Central memory CD4-positive, alpha-beta T cell (primary cell): ENCODE results near the gene CHRFAM7A.
A peak's percentile ranks its signal among the peaks of the same experiment; 100 is the strongest.
"Not testable (repeated sequence)": the region's sequence is repeated elsewhere in the genome, so short reads cannot be mapped to it uniquely, and the experiment has no call there.

Source experiments
- DNase-seq: peaks from one replicate; pipeline ENCODE4 v3.0.0; 2022
- total RNA-seq, 3 experiments: gene quantifications; one replicate each; lab custom pipeline; 2026; lab: John Stamatoyannopoulos, UW

CHRFAM7A gene
- 0 reads per million in 3 experiments for total RNA-seq

DNA sequence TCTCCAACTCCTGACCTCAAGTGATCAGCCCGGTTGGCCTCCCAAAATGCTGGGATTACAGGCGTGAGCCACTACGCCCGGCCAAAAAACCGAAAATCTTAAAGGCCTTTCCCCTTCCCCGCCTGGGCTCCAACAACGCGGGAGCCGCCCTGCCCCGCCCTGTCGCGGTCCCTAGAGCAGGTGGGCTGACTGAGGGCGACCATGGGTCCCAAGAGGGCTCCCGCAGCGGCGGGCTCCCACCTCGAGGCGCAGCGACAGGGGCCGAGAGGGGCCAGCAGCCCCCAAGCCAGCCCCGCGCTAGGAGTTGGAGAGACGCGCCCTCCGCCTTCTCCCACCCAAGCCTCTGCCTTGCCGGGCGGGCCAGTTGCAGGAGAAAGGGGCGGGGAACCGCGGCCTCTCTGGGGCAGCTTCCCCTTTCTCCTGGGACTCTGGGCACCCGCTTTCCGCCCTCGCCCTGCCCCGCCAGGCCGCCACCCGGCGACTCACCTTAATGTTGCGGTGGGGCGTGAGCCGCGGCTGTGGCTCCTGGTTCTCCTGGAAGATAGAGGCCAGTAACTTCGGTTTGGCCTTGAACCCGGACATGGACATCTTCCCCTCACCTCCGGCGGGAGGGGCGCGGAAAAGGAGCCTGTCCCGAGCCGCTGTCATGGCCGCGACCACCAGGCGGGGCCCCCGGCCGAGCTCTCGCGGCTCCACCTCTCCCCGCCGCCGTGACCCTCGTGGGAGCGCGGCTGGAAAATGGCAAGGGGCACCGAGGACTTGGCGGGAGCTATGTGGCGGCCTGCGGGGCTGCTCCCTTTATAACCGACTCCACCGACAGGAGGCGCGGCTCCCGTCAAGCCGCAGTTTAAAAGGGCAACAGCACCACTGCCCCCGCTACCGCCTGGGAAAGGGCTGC is at the start of gene CHRFAM7A:
CHRFAM7A (minus strand) TSS at position 775 of the 898 bp plus-strand sequence. CDS start 10,189 bp downstream, outside the sequence.
- not testable (repeated sequence) for DNase-seq

DNA sequence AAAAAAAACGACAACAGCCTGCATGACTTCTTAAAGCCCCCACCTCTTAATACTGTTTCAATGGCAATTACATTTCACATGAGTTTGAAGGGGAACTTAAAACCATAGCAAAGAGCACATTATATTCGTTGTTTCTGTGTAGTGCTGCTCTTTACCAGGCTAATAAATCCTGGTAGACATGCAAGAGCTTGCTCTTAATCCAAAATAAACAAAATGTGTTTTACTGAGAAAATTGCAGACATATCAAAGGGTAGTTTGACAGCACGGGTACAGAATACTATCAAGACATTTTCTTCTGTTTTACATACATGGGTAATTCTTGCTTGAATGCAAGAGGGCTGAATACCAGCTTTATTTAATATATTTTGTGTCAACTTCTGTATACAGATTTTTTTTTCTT is 45.0 kb upstream of the CHRFAM7A start:
- not testable (repeated sequence) for DNase-seq

DNA sequence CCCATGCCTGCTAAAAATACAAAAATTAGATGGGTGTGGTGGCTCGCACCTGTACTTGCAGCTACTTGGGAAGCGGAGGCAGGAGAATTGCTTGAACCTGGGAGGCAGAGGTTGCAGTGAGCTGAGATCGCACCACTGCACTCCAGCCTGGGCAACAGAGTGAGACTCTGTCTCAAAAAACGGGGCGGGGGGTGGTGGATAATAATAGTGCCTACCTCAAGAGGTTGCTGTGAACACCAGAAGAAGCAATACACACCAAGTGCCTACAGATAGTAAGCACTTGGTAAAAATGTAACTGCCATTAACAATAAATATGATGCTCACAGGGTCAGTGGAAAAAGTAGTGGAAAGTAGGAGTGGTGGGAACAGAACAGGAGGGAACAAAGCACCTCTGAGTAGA is 42.5 kb upstream of the CHRFAM7A start:
- not testable (repeated sequence) for DNase-seq

DNA sequence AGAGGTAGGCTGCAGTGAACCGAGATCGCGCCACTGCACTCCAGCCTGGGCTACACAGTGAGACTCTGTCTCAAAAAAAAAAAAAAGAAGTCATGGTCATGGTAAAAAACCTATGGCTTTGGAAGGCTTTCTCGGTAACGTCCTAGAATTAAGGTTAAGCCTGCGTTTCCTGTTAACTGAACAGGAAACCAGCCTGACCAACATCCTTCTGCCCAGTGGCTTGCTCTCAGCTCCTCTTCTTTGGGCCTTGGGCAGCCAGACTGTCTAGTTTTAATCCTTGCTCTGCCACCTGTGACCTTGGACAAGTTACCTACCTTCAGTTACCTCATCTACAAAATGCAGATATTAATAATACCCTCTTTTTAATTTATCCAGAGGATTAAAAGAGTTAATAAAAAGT is 27.4 kb upstream of the CHRFAM7A start:
- not testable (repeated sequence) for DNase-seq

DNA sequence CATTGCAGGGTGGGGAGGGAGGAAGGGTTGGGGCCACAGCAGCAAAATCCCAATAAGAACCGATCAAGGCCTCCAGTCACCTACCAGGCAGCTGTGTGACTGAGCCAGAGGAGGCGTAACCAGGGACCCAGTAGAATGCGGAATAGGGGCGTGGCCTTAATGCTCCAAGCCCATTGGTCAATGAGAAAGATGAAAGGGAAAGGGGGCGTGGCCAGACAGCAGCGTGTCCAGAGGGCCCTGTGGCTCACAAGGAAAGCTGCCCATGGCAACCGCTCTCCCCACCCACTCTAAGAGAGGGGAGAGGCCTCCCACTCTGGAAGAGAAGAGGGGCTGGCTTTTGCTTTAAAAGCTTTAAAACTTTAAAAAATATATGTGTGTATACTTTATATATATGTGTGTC is 20.8 kb upstream of the CHRFAM7A start, which contains the start of gene GOLGA8R:
GOLGA8R (minus strand) TSS at position 101 of the 400 bp plus-strand sequence; CDS start at position 3, 98 bp downstream.
- DNase-seq, result not testable (repeated sequence)

DNA sequence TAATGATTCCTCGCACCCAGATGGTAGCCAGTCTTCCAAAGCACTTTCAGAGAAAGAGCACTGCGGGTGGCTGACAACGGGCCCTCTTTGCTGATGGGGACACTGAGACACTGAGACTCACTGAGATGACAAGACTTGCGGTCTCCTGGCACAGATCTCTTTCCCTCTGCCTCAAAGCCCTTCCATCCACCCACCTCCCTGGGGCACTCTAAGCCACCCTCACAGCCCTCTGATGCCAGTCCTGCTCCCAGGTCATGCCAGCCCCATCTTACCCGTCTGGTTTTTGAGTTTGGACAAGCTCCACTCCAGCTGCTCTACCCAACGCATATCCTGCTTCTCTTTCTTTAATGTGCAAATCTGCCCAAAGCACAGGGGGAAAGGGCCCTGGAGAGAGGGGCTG is 14.3 kb upstream of the CHRFAM7A start:
- DNase-seq, result not testable (repeated sequence)

DNA sequence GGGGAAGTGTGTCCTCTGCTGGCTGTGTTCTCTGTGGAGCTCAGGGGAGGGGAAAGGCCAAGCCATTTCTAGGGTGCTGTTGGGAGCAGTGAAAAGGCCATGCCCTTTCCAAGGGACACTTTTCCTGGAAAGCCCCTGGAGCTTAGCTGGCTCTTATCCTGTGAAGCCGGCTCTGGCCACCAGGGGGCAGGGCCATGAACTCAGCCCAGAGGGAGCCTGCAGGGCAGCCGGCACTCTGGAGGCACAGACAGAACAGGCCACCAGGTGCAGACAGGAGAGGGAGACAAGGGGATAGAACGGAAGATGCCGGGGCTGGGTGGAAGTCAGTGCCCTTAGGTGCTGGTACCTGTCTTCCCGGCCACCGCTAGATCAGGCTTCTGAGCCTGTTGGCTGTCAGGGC is 5.6 kb upstream of the CHRFAM7A start:
- peak; percentile 31 for DNase-seq

DNA sequence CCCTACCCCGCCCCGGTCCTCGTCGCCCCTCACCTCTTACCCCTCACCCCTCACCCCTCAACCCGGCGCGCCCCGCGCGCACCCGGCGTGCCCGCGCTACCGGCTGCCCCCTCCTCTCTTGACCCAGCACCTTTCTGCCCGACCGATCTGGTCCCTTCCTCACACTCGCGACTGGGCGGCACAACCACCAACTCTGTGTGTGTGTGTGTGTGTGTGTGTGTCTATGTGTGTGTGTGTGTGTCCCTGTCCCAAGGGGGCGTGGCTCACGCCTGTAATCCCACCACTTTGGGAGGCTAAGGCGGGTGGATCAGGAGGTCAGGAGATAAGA is 288 bp upstream of the CHRFAM7A start:
- DNase-seq, result not testable (repeated sequence)

DNA sequence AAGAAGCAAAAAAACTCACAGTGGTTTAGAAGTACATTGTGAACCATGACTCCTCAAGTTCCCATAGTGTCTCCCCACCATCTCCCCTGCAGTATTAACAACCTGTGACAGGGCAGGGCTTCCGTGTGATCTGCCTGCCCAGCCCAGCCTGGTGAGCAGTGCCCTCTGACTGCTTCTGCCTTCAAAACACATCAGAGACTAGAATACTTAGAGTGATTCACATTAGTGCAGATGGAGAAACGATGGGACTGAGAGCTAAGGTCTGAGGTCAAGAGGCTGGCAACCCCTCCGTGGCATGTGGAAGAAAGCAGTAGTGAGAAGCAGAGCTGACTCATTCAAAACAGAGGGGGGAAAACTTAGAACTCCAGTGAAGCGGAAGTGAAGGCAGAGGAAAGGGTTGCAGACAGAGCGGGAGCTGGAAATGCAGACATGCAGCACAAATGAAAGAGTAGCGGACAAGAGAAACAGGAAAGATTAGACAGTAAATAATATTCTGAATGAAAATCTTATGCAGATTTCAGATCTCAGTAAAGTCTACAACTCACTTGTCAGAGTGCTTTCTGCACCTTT is 6.9 kb downstream of the CHRFAM7A start:
- DNase-seq, result not testable (repeated sequence)

DNA sequence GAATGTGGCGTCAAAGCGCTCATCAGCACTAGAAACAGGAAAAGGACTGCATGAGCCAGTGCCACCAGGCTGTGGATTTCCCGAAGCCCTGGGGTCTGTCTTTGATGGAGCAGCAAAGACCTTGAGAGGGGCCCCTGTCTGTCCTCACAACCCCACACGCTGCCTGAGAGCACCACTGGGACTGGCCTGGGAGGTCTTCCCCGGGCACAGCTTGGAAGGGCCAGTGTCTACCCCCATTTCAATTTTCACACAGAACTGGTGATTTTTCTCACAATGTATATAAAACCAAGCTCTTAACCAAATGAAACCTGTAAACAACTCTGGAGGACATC is 16.3 kb downstream of the CHRFAM7A start:
- DNase-seq, result not testable (repeated sequence)

DNA sequence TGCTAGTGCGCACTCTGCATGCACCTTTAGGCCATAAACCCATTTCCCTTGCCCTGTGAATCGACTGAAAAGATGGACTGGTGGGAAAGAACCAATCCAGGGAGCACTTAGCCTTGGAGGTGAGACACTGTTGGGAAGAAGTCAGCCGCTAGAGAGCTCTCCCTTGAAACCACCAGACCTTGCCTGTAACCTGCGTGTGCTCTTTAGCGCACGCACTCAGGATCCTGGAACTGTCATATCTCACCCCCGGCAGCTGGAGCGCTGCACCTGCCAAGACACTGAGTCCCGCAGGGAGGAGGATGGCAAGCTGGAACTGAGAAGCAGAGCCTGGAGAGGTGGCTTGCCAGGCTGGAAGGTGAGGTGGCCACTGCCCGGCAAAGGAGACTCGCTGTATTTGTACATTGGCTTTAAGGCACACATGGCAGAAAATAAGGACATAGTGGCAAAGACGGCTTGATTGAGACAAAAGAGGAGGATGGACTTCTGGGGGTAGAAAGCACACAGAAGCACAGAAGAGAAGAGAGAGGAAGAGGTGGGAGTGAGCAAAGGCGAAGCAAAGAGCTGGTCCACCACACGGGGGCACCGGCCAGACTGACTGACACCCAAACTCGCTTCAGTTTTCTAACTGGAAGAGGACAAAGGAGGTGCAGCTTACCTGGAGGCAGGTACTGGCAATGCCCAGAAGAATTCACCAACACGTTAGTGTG is 16.8 kb downstream of the CHRFAM7A start:
- not testable (repeated sequence) for DNase-seq

DNA sequence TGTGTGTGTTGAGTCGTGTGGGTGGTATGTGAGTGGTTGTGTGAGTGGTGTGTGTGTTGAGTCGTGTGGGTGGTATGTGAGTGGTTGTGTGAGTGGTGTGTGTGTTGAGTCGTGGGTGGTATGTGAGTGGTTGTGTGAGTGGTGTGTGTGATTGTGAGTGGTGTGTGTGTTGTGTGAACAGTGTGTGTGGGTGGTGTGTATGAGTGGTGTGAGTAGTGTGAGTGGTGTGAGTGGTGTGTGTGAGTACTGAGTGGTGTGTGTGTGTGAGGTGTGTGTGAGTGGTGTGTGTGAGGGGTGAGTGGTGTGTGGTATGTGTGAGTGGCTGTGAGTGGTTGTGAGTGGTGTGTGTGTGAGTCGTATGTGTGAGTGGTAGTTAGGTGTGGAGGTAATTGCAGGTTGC is 17.5 kb downstream of the CHRFAM7A start:
- not testable (repeated sequence) for DNase-seq

DNA sequence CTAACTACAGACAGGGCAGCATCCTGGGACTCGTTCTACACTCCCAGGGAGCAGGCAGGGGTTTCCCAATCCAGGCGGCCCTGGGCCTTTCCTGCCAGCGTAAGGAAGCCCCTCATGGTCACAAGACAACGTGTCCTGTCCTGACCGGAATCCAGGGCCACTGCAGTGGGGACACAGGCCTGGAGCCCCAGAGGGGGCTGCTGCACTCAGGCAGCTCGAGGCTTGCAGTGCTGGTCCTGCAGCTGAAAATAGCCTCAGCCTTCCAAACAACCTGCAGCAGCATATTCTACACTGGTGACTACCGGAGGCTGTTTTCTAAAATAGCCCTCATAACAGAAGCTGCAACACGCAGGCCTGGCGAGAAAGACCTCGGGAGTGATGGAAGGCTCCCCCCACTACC is 18.5 kb downstream of the CHRFAM7A start:
- DNase-seq, result not testable (repeated sequence)

DNA sequence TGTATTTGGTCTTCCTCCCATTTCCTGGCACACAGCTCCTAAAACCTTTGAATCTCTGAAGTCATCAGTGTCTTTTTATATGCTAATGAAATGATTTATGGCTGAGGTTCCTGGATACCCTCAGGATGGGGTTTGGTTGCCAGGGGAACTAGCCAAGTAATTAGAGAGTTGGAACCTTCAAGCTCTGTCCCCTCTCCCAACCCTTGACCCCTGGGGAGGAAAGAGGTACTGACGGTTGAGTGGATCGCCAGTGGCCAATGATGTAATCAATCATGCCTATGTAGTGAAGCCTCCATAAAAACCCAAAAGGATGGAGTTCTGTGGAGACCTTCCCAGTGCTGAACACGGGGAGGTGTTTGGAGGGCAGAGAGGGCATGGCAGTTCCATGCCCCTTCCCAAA is 25.1 kb downstream of the CHRFAM7A start:
- not testable (repeated sequence) for DNase-seq

DNA sequence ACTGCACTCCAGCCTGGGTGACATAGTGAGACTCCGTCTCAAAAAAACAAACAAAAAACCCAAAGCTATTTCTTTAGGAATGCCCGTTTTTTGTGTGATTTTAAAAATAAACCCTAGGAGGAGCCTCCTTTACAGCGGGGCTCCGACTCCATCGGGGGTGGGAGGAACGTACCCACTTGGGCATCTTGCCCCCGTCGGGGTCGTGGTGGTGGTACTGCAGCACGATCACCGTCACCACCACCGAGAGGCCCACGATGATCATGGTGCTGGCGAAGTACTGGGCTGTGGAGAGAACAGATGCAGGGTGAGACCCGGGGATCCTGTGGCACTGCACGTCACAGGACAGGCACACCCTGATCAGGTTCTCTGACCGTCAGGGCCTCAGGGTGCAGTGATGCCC is 26.1 kb downstream of the CHRFAM7A start:
- not testable (repeated sequence) for DNase-seq

DNA sequence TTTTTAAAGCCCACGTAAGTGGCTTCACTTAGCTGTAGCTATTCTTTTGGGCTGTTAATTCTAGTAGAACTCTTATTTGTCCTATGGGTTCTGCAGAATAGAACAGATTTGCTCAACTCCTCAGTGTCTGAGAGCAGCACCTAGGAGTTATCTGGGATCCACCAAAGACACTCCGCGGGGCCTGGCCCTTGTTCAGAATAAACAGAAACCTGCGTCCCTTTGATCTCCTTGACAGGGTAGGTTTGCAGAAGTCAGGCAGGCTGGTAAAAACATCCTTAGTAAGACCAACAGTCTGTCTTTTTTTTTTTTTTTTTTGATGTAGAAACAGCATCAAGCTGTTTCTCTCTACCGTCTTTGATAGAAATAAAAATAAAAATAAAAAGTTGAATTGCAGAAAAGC is 31.9 kb downstream of the CHRFAM7A start:
- DNase-seq, result not testable (repeated sequence)

DNA sequence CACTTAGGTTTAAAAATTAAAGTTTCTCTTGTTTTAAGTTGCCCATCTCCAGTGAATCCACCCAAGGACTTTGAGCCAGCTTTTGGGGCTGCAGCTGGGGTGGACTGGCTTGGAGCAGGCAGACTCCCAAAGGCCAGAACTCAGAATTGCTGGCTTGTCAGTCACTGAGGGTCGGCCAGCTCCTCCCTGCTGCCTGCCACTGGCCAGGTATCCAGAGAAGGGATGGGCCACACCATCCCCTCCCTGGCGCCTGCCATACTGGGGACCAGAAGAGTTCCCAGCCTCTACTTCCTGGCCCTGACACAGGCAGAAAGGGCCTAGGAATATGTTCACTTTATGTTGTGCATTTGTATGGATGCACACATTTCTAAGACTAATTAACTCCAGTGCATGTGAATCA is 32.4 kb downstream of the CHRFAM7A start:
- not testable (repeated sequence) for DNase-seq

DNA sequence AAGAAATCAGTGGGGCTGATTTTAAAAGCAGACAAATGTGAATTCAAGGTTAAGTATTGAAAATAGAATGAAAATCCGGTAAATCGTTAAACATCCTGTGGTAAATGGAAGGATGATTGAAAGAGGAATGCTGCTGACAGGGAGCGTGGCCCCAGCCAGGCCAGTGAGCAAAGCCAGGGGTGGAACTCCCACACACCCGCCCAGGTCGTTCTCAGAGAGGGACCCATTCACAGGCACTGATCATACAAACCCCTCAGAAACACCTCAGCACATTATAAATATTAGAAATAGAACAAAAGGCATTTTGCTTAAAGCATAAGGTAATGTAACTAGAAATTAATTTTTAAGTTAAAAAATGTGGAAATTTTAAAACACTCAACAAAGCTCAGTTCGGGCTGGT is 38.3 kb downstream of the CHRFAM7A start:
- DNase-seq, result not testable (repeated sequence)

DNA sequence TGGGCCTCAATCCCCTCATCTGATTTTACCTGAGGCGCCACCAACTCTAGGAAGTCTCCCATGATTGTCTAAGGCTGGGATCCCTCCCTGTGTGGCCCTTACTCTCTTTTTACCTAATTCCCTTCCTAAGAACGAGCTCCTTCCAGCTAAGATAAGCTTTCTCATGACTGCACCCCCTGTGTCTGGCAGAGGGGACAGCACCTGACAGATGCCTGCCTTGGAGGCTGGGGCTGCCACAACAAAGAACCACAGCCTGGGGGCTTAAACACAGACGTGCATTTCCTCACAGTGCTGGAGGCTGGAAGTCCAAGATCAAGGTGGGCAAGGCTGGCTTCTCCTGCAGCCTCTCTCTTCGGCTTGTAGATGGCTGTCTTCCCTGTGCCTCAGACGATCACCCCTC is 43.5 kb downstream of the CHRFAM7A start:
- not testable (repeated sequence) for DNase-seq

DNA sequence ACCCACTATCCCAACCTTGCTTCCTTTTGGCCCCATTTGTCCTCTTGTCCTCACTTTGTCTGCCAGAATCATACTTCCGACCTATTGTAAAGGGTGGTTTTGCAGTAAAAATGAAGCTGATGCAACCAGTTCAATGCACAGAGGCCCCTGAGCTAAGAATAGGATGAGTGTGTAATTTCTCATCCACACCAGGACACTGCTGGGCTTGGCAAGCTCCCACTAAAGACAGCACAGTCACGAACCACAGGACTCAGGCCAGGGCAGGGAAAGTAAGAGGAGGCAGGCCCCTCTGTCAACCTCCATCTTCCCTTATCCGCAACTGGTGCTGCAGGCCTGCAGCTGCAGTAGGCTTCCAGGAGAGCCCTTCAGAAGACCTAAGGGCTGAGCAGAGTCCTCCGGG is 56.8 kb downstream of the CHRFAM7A start:
- DNase-seq, result not testable (repeated sequence)

DNA sequence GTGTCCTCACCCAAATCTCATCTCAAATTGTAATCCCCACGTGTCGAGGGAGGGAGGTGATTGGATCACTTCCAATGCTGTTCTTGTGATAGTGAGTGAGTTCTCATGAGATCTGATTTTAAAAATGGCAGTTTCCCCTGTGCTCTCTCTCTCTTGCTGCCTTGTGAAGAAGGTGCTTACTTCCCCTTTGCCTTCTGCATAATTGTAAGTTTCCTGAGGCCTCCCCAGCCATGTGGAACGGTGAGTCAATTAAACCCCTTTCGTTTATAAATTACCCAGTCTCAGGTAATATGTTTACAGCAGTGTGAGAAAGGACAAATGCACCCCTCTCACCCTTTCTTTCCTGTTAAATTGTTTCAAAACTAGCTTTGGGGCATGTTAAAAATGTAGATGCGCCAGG is 59.2 kb downstream of the CHRFAM7A start:
- DNase-seq, result not testable (repeated sequence)

DNA sequence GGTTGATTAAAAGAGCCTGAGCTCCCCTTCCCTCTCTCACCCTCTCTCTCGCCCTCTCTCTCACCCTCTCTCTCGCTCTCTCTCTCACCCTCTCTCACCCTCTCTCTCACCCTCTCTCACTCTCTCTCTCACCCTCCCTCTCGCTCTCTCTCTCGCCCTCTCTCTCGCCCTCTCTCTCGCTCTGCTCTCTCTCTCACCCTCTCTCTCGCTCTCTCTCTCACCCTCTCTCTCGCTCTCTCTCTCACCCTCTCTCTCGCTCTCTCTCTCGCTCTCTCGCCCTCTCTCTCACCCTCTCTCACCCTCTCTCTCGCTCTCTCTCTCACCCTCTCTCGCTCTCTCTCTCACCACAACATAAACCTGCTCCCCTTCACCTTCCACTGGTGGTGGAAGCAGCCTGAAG is 67.2 kb downstream of the CHRFAM7A start:
- not testable (repeated sequence) for DNase-seq

DNA sequence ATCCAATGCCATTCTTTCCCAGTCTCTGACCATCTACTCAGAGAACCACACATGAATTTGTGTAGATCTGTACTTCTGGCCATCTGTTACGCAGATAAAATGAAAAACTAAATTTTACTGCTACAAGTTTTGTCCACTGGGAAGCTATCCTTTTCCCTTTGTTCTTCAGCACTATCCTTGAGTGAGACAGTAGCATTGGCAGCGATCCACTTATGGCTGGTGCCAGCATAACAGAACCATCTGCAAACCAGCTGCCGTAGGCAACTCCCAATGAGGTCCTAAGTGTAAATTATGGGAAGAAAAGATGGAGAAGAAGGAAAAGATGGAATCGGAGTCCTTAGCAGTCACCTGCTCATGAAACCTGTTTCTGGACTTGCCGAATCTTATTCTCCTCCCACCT is 72.3 kb downstream of the CHRFAM7A start:
- not testable (repeated sequence) for DNase-seq
